ENCODE measurements around the gene PXDN. TPM values are rescaled to one million over a fixed set of nuclear protein-coding genes. Genes with fewer than 3 reads are reported as not detected.

Gene PXDN
- total and polyA plus RNA-seq, 2 of the 13 experiments (the other 11 are each of a cell fraction or from before 2014, with no cell fraction given): not detected

GRCh38 chr2:1619556-1619955 is 124.8 kb downstream of the PXDN start:
- Histone ChIP-seq H3K4me1 (ENCODE audit: insufficient read depth, low read length) (no peaks in the 10 kb centered on the region), H3K4me3 (replicated peaks in 1 of 3; ENCODE audit: insufficient read depth in 1 of 3, low read depth in 2 of 3, low read length in 3 of 3) (no peak overlapping the region), H3K79me2 (ENCODE audit: insufficient read depth, low read length) (no peaks in the 10 kb centered on the region), H3K27me3 (ENCODE audit: control insufficient read depth in 1 of 2, insufficient read depth in 2 of 2, low read length in 2 of 2) (peaks cover 13 to 31% of the 10 kb centered on the region in 2 experiments), H2AFZ (ENCODE audit: low read length) (no peak overlapping the region), H3K4me2 (ENCODE audit: low read depth, low read length) (no peak overlapping the region), H3K9ac (ENCODE audit: insufficient read depth, low read depth, low read length) (no peak overlapping the region), H3K9me3 (ENCODE audit: low read length) (no peaks in the 10 kb centered on the region), H3K27ac (ENCODE audit: extremely low read length, insufficient read depth, low read length) (no peak overlapping the region), H3K36me3 (replicated peaks in 1 of 2; ENCODE audit: control insufficient read depth in 1 of 2, insufficient read depth in 2 of 2, low read length in 2 of 2) (no peaks in the 10 kb centered on the region), H4K20me1 (ENCODE audit: insufficient read depth, low read length) (no peaks in the 10 kb centered on the region)
- DNase-seq (ENCODE audit: low spot score): no peak
- in situ Hi-C loops (cut with HindIII; ENCODE audit: extremely low pct_ligation_motif_present, low pct_unique_long_range_greater_than_20kb) (no loop called here), intact Hi-C loops (cut with micrococcal nuclease; ENCODE audit: unreplicated experiment) (no loop called here)
- ATAC-seq: no peak
- TF ChIP-seq ZBTB38 (CRISPR knock-in tag; IDR thresholded peaks at IDR 0.05) (no peak), PAF1 (CRISPR knock-in tag; IDR thresholded peaks at IDR 0.05) (no peak), TEAD3 (CRISPR knock-in tag; optimal IDR thresholded peaks at IDR 0.05; ENCODE audit: borderline replicate concordance) (no peak), YEATS2 (CRISPR knock-in tag; IDR thresholded peaks at IDR 0.05; ENCODE audit: borderline replicate concordance) (no peak), ZNF737 (CRISPR knock-in tag; IDR thresholded peaks at IDR 0.05; ENCODE audit: borderline replicate concordance) (no peak)
- TF ChIP-seq, protein P1, sequence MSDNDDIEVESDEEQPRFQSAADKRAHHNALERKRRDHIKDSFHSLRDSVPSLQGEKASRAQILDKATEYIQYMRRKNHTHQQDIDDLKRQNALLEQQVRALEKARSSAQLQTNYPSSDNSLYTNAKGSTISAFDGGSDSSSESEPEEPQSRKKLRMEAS (IDR thresholded peaks at IDR 0.05): no peak
- WGBS (ENCODE audit: low lambda C conversion rate): 63% methylated on average over 10 of the region's 10 CpGs
- CTCF ChIA-PET (ENCODE audit: low intra/inter-chr PET ratio, low total read pairs): no interaction called here
- no TSS peak for BruUV-seq (replicated peaks)
- no peak for FAIRE-seq
- POLR2A ChIA-PET: no interaction called here

DNA sequence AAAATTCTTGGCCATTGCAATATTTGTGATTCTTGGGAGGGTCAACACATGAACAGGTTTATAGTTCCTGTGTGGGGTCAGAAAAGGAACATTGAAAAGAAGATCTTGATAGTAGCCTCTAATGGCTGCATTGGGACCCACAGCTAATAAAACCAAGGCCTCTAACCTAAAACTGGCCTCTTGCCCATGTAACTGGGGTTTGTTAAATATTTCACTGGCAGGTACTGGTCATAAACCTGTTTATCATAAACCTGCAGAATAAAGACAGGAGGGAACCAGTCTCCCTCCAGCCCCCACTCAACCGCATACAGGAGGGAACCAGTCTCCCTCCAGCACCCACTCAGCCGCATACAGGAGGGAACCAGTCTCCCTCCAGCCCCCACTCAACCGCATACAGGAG is 125.3 kb downstream of the PXDN start:
- BruUV-seq (replicated peaks): no TSS peak
- 95% methylated on average over 2 of the region's 3 CpGs for WGBS (ENCODE audit: low lambda C conversion rate)
- Histone ChIP-seq H3K79me2 (ENCODE audit: insufficient read depth, low read length) (no peaks in the 10 kb centered on the region), H3K4me3 (replicated peaks in 1 of 3; ENCODE audit: insufficient read depth in 1 of 3, low read depth in 2 of 3, low read length in 3 of 3) (no peak overlapping the region), H4K20me1 (ENCODE audit: insufficient read depth, low read length) (no peaks in the 10 kb centered on the region), H3K36me3 (replicated peaks in 1 of 2; ENCODE audit: control insufficient read depth in 1 of 2, insufficient read depth in 2 of 2, low read length in 2 of 2) (no peaks in the 10 kb centered on the region), H2AFZ (ENCODE audit: low read length) (no peak overlapping the region), H3K4me1 (ENCODE audit: insufficient read depth, low read length) (no peaks in the 10 kb centered on the region), H3K4me2 (ENCODE audit: low read depth, low read length) (no peak overlapping the region), H3K27me3 (ENCODE audit: control insufficient read depth in 1 of 2, insufficient read depth in 2 of 2, low read length in 2 of 2) (peaks cover 12 to 34% of the 10 kb centered on the region in 2 experiments), H3K9ac (ENCODE audit: insufficient read depth, low read depth, low read length) (no peak overlapping the region), H3K27ac (ENCODE audit: extremely low read length, insufficient read depth, low read length) (no peak overlapping the region), H3K9me3 (ENCODE audit: low read length) (no peaks in the 10 kb centered on the region)
- no peak for ATAC-seq
- TF ChIP-seq GMEB2 (CRISPR knock-in tag; IDR thresholded peaks at IDR 0.05; ENCODE audit: low read depth): no peak
- TF ChIP-seq, protein P2, sequence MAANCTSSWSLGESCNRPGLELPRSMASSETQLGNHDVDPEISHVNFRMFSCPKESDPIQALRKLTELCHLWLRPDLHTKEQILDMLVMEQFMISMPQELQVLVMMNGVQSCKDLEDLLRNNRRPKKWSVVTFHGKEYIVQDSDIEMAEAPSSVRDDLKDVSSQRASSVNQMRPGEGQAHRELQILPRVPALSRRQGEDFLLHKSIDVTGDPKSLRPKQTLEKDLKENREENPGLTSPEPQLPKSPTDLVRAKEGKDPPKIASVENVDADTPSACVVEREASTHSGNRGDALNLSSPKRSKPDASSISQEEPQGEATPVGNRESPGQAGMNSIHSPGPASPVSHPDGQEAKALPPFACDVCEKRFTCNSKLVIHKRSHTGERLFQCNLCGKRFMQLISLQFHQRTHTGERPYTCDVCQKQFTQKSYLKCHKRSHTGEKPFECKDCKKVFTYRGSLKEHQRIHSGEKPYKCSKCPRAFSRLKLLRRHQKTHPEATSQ (CRISPR knock-in tag; IDR thresholded peaks at IDR 0.05; ENCODE audit: borderline replicate concordance): no peak
- TF ChIP-seq ZNF430 (CRISPR knock-in tag; IDR thresholded peaks at IDR 0.05): no peak
- TF ChIP-seq, protein P3, sequence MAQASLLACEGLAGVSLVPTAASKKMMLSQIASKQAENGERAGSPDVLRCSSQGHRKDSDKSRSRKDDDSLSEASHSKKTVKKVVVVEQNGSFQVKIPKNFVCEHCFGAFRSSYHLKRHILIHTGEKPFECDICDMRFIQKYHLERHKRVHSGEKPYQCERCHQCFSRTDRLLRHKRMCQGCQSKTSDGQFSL (CRISPR knock-in tag; IDR thresholded peaks at IDR 0.05): no peak
- no peak for TF ChIP-seq ELF1 (CRISPR knock-in tag; IDR thresholded peaks at IDR 0.05)
- TF ChIP-seq ZSCAN20 (CRISPR knock-in tag; IDR thresholded peaks at IDR 0.05; ENCODE audit: borderline replicate concordance): no peak
- no peak for TF ChIP-seq ZNF674 (CRISPR knock-in tag; IDR thresholded peaks at IDR 0.05; ENCODE audit: low read depth)
- intact Hi-C loops (cut with micrococcal nuclease; ENCODE audit: unreplicated experiment) (no loop called here), in situ Hi-C loops (cut with HindIII; ENCODE audit: extremely low pct_ligation_motif_present, low pct_unique_long_range_greater_than_20kb) (no loop called here)
- no peak for FAIRE-seq
- CTCF ChIA-PET (ENCODE audit: low intra/inter-chr PET ratio, low total read pairs): no interaction called here
- POLR2A ChIA-PET: no interaction called here
- DNase-seq (ENCODE audit: low spot score): no peak
